K562 (cell line): ENCODE results near the gene PRTFDC1. TPM values are rescaled to one million over a fixed set of nuclear protein-coding genes. Genes with fewer than 3 reads are reported as not detected.

Experiments
- ATAC-seq: fragments of 200-7000 bp; cut with Tn5 transposase; 3 replicates; pipeline ENCODE4 v1.9.1; 2020; ENCODE audit warnings: moderate library complexity
- BruUV-seq: library from RNA; stranded (reverse); fragments of 400-500 nt; replicated peaks from 2 replicates; lab custom pipeline; 2021; lab: Mats Ljungman, UMichigan
- CTCF ChIA-PET: fragments of 300-600 bp; formaldehyde crosslinking; extraction: SDS; loops from one replicate; lab custom pipeline; 2021; ENCODE audit warnings: low intra/inter-chr PET ratio; lab: Yijun Ruan, JAX
- POLR2A ChIA-PET: fragments of 300-600, 350-650 bp; sonication (Branson Sonifier 250); formaldehyde crosslinking; extraction: SDS; loops from one replicate; lab custom pipeline; 2021; ENCODE audit warnings: antibody characterized with exemption, inconsistent platforms; lab: Yijun Ruan, JAX
- DNase-seq, 4 experiments: peaks; one replicate each; pipeline versions ENCODE4 v3.0.0 to v3.0.0-alpha.2; 2011 to 2018; ENCODE audit warnings: low spot score in 3 of 4, mixed read lengths in 3 of 4; ENCODE audit errors: extremely low read depth in 1 of 4
- FAIRE-seq: peaks from 2 replicates; lab custom pipeline; 2011; peaks lifted over from hg19 to GRCh38; lab: Jason Lieb, UNC
- H2AFZ ChIP-seq: 2 replicates; pipeline ENCODE4 v1.6.0; 2011; ENCODE audit warnings: low read depth, low read length, control low read depth, inconsistent platforms
- H3K27ac ChIP-seq: fragments of 200-600 bp; 3 replicates; pipeline ENCODE4 v1.8.0; 2011; ENCODE audit warnings: low read depth, mild to moderate bottlenecking, control low read depth, inconsistent platforms, low read length, moderate library complexity, mixed read lengths; ENCODE audit errors: extremely low read depth
- H3K27me3 ChIP-seq, 2 experiments: fragments of 300-600 bp in 1 of 2; 2 replicates in 1 of 2; 3 replicates in 1 of 2; pipeline versions ENCODE4 v1.6.0 to v1.8.0; 2011; ENCODE audit warnings: inconsistent platforms in 2 of 2, low read length in 2 of 2, mild to moderate bottlenecking in 1 of 2, mixed read lengths in 1 of 2, moderate library complexity in 1 of 2; ENCODE audit not compliant: control insufficient read depth in 2 of 2, insufficient read depth in 2 of 2
- H3K36me3 ChIP-seq: fragments of 300-600 bp; 3 replicates; pipeline ENCODE4 v1.8.0; 2011; ENCODE audit warnings: mild to moderate bottlenecking, low read length, inconsistent platforms; ENCODE audit not compliant: control insufficient read depth, insufficient read depth
- H3K4me1 ChIP-seq, 2 experiments: fragments of 200-600 bp in 1 of 2; replicated peaks in 1 of 2; 2 replicates in 1 of 2; 3 replicates in 1 of 2; pipeline versions ENCODE4 v1.5.1 to v1.8.0; 2011; ENCODE audit warnings: inconsistent platforms in 2 of 2, low read length in 2 of 2, mild to moderate bottlenecking in 1 of 2, mixed read lengths in 1 of 2, moderate library complexity in 1 of 2; ENCODE audit not compliant: control insufficient read depth in 2 of 2, insufficient read depth in 2 of 2
- H3K4me2 ChIP-seq: 2 replicates; pipeline ENCODE4 v1.6.1; 2011; ENCODE audit warnings: low read length, control low read depth, inconsistent platforms, mixed read lengths; ENCODE audit not compliant: insufficient read depth
- H3K4me3 ChIP-seq: fragments of 200-600 bp; sonication (generic), shearing (Covaris generic); 2 replicates; pipeline ENCODE4 v1.5.1; 2016; ENCODE audit warnings: control low read depth, inconsistent platforms
- H3K79me2 ChIP-seq: fragments of 200-600 bp; 3 replicates; pipeline ENCODE4 v1.8.0; 2011; ENCODE audit warnings: low read length, inconsistent platforms; ENCODE audit not compliant: control insufficient read depth, insufficient read depth
- H3K9ac ChIP-seq, 2 experiments: 2 replicates each; pipeline versions ENCODE4 v1.6.0 to v1.6.1; 2011; ENCODE audit warnings: low read depth in 2 of 2, low read length in 2 of 2, control low read depth in 1 of 2, inconsistent platforms in 1 of 2, mild to moderate bottlenecking in 1 of 2, mixed read lengths in 1 of 2; ENCODE audit not compliant: insufficient read depth in 1 of 2
- H3K9me1 ChIP-seq: one replicate; pipeline ENCODE4 v1.6.0; 2011; ENCODE audit warnings: inconsistent platforms, mild to moderate bottlenecking, low read length, moderate library complexity; ENCODE audit not compliant: control insufficient read depth, insufficient read depth
- H3K9me3 ChIP-seq: replicated peaks from 2 replicates; pipeline ENCODE4 v1.5.1; 2011; ENCODE audit warnings: low read depth, low read length, inconsistent platforms; ENCODE audit not compliant: control insufficient read depth, insufficient read depth
- H4K20me1 ChIP-seq: replicated peaks from 2 replicates; pipeline ENCODE4 v1.6.1; 2011; ENCODE audit warnings: low read length, inconsistent platforms, mixed read lengths; ENCODE audit not compliant: control insufficient read depth, insufficient read depth
- ARNT ChIP-seq, 2 experiments: fragments of 450-650 bp; IDR thresholded peaks; 2 replicates each; pipeline ENCODE4 v1.6.1; 2016; ENCODE audit warnings: mild to moderate bottlenecking in 1 of 2
- ETV5 ChIP-seq: sonication (generic); formaldehyde crosslinking; IDR thresholded peaks from 2 replicates; pipeline ENCODE4 v1.4.0; 2020; ENCODE audit warnings: low read depth, mild to moderate bottlenecking, missing genetic modification reagents
- HDAC6 ChIP-seq: IDR thresholded peaks from 2 replicates; pipeline ENCODE4 v1.6.1; 2012; ENCODE audit warnings: low read depth, mild to moderate bottlenecking, control low read depth, inconsistent platforms, low read length, moderate library complexity
- L3MBTL2 ChIP-seq: fragments of 450-650 bp; IDR thresholded peaks from 2 replicates; pipeline ENCODE4 v1.6.1; 2016; ENCODE audit warnings: mild to moderate bottlenecking, moderate library complexity
- MAZ ChIP-seq, 2 experiments: fragments of 450-650 bp in 1 of 2; sonication (generic) in 1 of 2; formaldehyde crosslinking; IDR thresholded peaks in 1 of 2; conservative IDR thresholded peaks in 1 of 2; 2 replicates each; pipeline versions ENCODE4 v1.4.0 to v1.5.0; 2020; ENCODE audit warnings: mild to moderate bottlenecking in 1 of 2, missing genetic modification reagents in 1 of 2
- PHF8 ChIP-seq: fragments of 200-600 bp; sonication (generic); IDR thresholded peaks from 2 replicates; pipeline ENCODE4 v1.6.1; 2012; ENCODE audit warnings: mixed run types, mild to moderate bottlenecking, inconsistent platforms, low read length, moderate library complexity, borderline replicate concordance
- SLC30A9 ChIP-seq: fragments of 250-450 bp; sonication (Bioruptor Pico); IDR thresholded peaks from 2 replicates; pipeline ENCODE4 v1.8.0; 2022; ENCODE audit warnings: mild to moderate bottlenecking, moderate library complexity
- TAL1 ChIP-seq: fragments of 450-650 bp; IDR thresholded peaks from 2 replicates; pipeline ENCODE4 v1.6.1; 2016; ENCODE audit warnings: mild to moderate bottlenecking
- TCF3 ChIP-seq: sonication (generic); formaldehyde crosslinking; IDR thresholded peaks from 2 replicates; pipeline ENCODE4 v1.4.0; 2020; ENCODE audit warnings: mild to moderate bottlenecking, missing genetic modification reagents
- YY1 ChIP-seq, 3 experiments: IDR thresholded peaks; 2 replicates each; pipeline ENCODE4 v1.6.1; 2011; ENCODE audit warnings: low read length in 2 of 3, mild to moderate bottlenecking in 2 of 3, moderate library complexity in 2 of 3, borderline replicate concordance in 1 of 3, control low read depth in 1 of 3, low read depth in 1 of 3; ENCODE audit not compliant: insufficient read depth in 3 of 3, insufficient replicate concordance in 2 of 3, control insufficient read depth in 1 of 3, insufficient read length in 1 of 3; ENCODE audit errors: extremely low read depth in 1 of 3
- WGBS: fragments of 100-300 bp; shearing (Covaris generic); methylation state at CpG from one replicate; pipeline ENCODE4 v1.1.6; 2016; ENCODE audit warnings: low coverage, mixed read lengths; ENCODE audit not compliant: insufficient coverage; ENCODE audit errors: missing lambda C conversion rate; 5-methylcytosine and 5-hydroxymethylcytosine counted together
- in situ Hi-C: fragments of 300-500 bp; cut with MboI; formaldehyde crosslinking; loops from 4 replicates; pipeline ENCODE4 v1.15.0; 2018; ENCODE audit warnings: inconsistent platforms, mixed read lengths
- intact Hi-C: fragments of 100-400 bp; cut with micrococcal nuclease; formaldehyde crosslinking; loops from 2 replicates; pipeline ENCODE4 v1.14.2; 2022
- polyA plus RNA-seq, 8 experiments: library from polyadenylated mRNA; depleted of rRNA in 4 of 8; stranded (reverse) in 5 of 8; unstranded in 3 of 8; fragments of >200 nt; fragmentation: Nextera tagmentation in 2 of 8; fragmentation: Illumina TruSeq in 1 of 8; extraction: Ambion mirVana in 2 of 8; extraction: Trizol in 1 of 8; gene quantifications; 2 replicates each; pipeline versions ENCODE4 v1.2.1 to v1.2.3, GENCODE V29; 2011 to 2014; ENCODE audit warnings: inconsistent platforms in 1 of 8, missing spikeins in 1 of 8
- total RNA-seq, 7 experiments: library from RNA; depleted of rRNA in 6 of 7; stranded (reverse); fragments of >200 nt in 6 of 7; fragmentation: Illumina TruSeq in 2 of 7; extraction: Trizol in 2 of 7; gene quantifications; 2 replicates each; pipeline versions ENCODE4 v1.2.1 to v1.2.3, GENCODE V29; 2011 to 2021; ENCODE audit warnings: low replicate concordance in 1 of 7
- TF ChIP-seq, protein P1 (sequence below): fragments of 250-450 bp; sonication (Bioruptor Pico); IDR thresholded peaks from 2 replicates; pipeline ENCODE4 v1.5.0; 2021
- TF ChIP-seq, protein P2 (sequence below): sonication (generic); formaldehyde crosslinking; IDR thresholded peaks from 2 replicates; pipeline ENCODE4 v1.8.1; 2023; ENCODE audit warnings: mild to moderate bottlenecking, missing genetic modification reagents

The PRTFDC1 gene
- total and polyA plus RNA-seq, 9 of the 15 experiments (the other 6 are each of a cell fraction or from before 2014, with no cell fraction given), result 7.0 to 27.6 (median 10.0) TPM

DNA sequence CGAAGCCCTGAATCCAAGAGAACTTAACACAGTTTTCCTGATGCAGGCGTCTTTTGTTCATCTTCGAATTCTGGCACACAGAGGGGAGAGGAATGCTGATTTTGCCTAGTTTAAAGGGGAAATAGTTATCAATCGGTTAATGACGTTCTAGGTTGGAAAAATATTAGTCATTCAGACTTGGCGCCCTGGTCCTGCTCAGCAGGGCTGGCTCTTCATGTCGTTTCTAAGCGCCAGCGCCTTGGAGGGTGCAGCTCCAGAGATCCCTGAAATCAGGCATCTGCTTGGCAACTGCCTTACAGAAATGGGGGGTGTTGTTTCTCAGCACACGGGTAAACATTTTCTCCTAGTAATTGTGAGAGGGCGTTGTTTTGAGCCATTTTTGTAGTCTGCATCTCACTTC, 1.3 kb upstream of the PRTFDC1 start:
- H3K9ac ChIP-seq, result peak overlapping the region in 1 of 2 experiments; percentile 86; a peak in 2 of 4 replicates
- H3K79me2 ChIP-seq, result peaks cover 6% of the 10 kb centered on the region; the same call in 2 of the 3 replicates
- no peak for DNase-seq
- H3K4me3 ChIP-seq, result 0 out of 2 replicates have a peak overlapping the region, but pooled peaks have one; percentile 52
- POLR2A ChIA-PET, result interaction anchor here (0.6 to 1.5 kb wide), 4 partner anchors 9 to 123 kb away, joined by 3 to 4 read pairs (median 3); no protein-coding TSS in a partner anchor
- H3K9me1 ChIP-seq, result no peaks in the 10 kb centered on the region
- no peaks in the 10 kb centered on the region for H3K9me3 ChIP-seq
- CTCF ChIA-PET, result interaction anchor here (0.7 to 1.1 kb wide), 2 partner anchors 225 to 334 kb away, joined by 3 read pairs; no protein-coding TSS in a partner anchor
- H4K20me1 ChIP-seq, result no peaks in the 10 kb centered on the region
- in situ Hi-C loops, result loop anchor here (10.0 kb wide), 1 partner anchor 309 kb away; no protein-coding TSS in a partner anchor
- BruUV-seq, result TSS peak; percentile 51
- FAIRE-seq, result no peak
- TF ChIP-seq L3MBTL2, result peak; percentile 3
- no peak for TF ChIP-seq ETV5 (CRISPR knock-in tag)
- no peak for TF ChIP-seq SLC30A9 (CRISPR knock-in tag)
- TF ChIP-seq PHF8, result no peak
- 0 out of 4 replicates have a peak, but pooled peaks of 1 of the 2 experiments have one; percentile 26 for TF ChIP-seq MAZ (CRISPR knock-in tag; conservative IDR thresholded peaks at IDR 0.05 in 1 of 2, IDR thresholded peaks at IDR 0.05 in 1 of 2)
- no peak for TF ChIP-seq HDAC6
- TF ChIP-seq YY1 (IDR thresholded peaks at IDR 0.05; ENCODE audit: borderline replicate concordance in 1 of 3, control insufficient read depth in 1 of 3, extremely low read depth in 1 of 3, insufficient read depth in 3 of 3, insufficient read length in 1 of 3, insufficient replicate concordance in 2 of 3, low read depth in 1 of 3, low read length in 2 of 3), result no peak
- TF ChIP-seq, protein P1, sequence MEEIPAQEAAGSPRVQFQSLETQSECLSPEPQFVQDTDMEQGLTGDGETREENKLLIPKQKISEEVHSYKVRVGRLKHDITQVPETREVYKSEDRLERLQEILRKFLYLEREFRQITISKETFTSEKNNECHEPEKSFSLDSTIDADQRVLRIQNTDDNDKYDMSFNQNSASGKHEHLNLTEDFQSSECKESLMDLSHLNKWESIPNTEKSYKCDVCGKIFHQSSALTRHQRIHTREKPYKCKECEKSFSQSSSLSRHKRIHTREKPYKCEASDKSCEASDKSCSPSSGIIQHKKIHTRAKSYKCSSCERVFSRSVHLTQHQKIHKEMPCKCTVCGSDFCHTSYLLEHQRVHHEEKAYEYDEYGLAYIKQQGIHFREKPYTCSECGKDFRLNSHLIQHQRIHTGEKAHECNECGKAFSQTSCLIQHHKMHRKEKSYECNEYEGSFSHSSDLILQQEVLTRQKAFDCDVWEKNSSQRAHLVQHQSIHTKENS (CRISPR knock-in tag), result no peak
- TF ChIP-seq, protein P2, sequence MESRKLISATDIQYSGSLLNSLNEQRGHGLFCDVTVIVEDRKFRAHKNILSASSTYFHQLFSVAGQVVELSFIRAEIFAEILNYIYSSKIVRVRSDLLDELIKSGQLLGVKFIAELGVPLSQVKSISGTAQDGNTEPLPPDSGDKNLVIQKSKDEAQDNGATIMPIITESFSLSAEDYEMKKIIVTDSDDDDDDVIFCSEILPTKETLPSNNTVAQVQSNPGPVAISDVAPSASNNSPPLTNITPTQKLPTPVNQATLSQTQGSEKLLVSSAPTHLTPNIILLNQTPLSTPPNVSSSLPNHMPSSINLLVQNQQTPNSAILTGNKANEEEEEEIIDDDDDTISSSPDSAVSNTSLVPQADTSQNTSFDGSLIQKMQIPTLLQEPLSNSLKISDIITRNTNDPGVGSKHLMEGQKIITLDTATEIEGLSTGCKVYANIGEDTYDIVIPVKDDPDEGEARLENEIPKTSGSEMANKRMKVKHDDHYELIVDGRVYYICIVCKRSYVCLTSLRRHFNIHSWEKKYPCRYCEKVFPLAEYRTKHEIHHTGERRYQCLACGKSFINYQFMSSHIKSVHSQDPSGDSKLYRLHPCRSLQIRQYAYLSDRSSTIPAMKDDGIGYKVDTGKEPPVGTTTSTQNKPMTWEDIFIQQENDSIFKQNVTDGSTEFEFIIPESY (CRISPR knock-in tag), result peak; percentile 88
- no peak for TF ChIP-seq ARNT (IDR thresholded peaks at IDR 0.05)
- TF ChIP-seq TAL1, result no peak
- TF ChIP-seq TCF3 (CRISPR knock-in tag), result no peak
- TF ChIP-seq, all 486 proteins: peak for 3
- H3K27me3 ChIP-seq, result no peaks in the 10 kb centered on the region
- H3K4me2 ChIP-seq, result peak overlapping the region; percentile 84
- WGBS, result 66% methylated on average over 11 of the region's 11 CpGs
- no peak for ATAC-seq
- peak overlapping the region; percentile 95 for H2AFZ ChIP-seq
- intact Hi-C loops, result loop anchor here (2.0 to 5.0 kb wide), 6 partner anchors 34 to 311 kb away; partner anchors contain the start of genes ENKUR and THNSL1
- H3K27ac ChIP-seq, result peak overlapping the region; percentile 85; the same call in 2 of the 3 replicates
- H3K36me3 ChIP-seq, result no peaks in the 10 kb centered on the region
- peaks cover 18 to 27% of the 10 kb centered on the region in 2 experiments; a peak in 4 of 5 replicates for H3K4me1 ChIP-seq
